H1 (cell line): ENCODE results near the gene YTHDC2. TPM values are rescaled to one million over a fixed set of nuclear protein-coding genes. Genes with fewer than 3 reads are reported as not detected.

Experiments
- CTCF ChIA-PET: fragments of 300-600 bp; sonication (Branson Sonifier 250); formaldehyde crosslinking; loops from one replicate; lab custom pipeline; 2021; ENCODE audit not compliant: partially characterized antibody; lab: Charles Lee
- POLR2A ChIA-PET: fragments of 300-600 bp; sonication (Branson Sonifier 250); formaldehyde crosslinking; loops from one replicate; lab custom pipeline; 2021; ENCODE audit warnings: inconsistent platforms; ENCODE audit not compliant: partially characterized antibody; lab: Charles Lee
- DNase-seq, 2 experiments: peaks; one replicate each; pipeline versions ENCODE4 v3.0.0 to v3.0.0-alpha.2; 2010 to 2022; ENCODE audit warnings: low spot score in 2 of 2, low read depth in 1 of 2, mixed read lengths in 1 of 2
- FAIRE-seq: peaks from 2 replicates; lab custom pipeline; 2011; peaks lifted over from hg19 to GRCh38; lab: Jason Lieb, UNC
- H2AFZ ChIP-seq: 2 replicates; pipeline ENCODE4 v1.8.1; 2012; ENCODE audit warnings: low read length, inconsistent platforms
- H2AK5ac ChIP-seq: 2 replicates; pipeline ENCODE4 v1.6.1; 2013; ENCODE audit warnings: low read depth, low read length
- H2BK120ac ChIP-seq: replicated peaks from 2 replicates; pipeline ENCODE3; 2013; ENCODE audit warnings: low read depth, low read length, inconsistent platforms
- H2BK12ac ChIP-seq: 2 replicates; pipeline ENCODE4 v1.6.1; 2013; ENCODE audit warnings: low read depth, low read length
- H2BK15ac ChIP-seq: 2 replicates; pipeline ENCODE4 v1.6.1; 2013; ENCODE audit warnings: low read length
- H2BK20ac ChIP-seq: 2 replicates; pipeline ENCODE4 v1.6.1; 2013; ENCODE audit warnings: low read length
- H2BK5ac ChIP-seq: 2 replicates; pipeline ENCODE4 v1.6.1; 2013; ENCODE audit warnings: low read depth, low read length
- H3K14ac ChIP-seq: 2 replicates; pipeline ENCODE4 v1.6.1; 2013; ENCODE audit warnings: inconsistent platforms; ENCODE audit not compliant: insufficient read length
- H3K18ac ChIP-seq: 2 replicates; pipeline ENCODE4 v1.6.1; 2013; ENCODE audit warnings: low read length; ENCODE audit errors: extremely low read depth
- H3K23ac ChIP-seq: 2 replicates; pipeline ENCODE4 v1.6.1; 2013; ENCODE audit warnings: inconsistent platforms; ENCODE audit not compliant: insufficient read length
- H3K23me2 ChIP-seq: 2 replicates; pipeline ENCODE4 v1.6.1; 2013; ENCODE audit warnings: low read depth, low read length
- H3K27ac ChIP-seq: 2 replicates; pipeline ENCODE4 v1.6.1; 2011; ENCODE audit warnings: low read depth, low read length, inconsistent platforms
- H3K27me3 ChIP-seq, 4 experiments: replicated peaks in 1 of 4; 1 replicate in 1 of 4; 2 replicates in 3 of 4; pipeline versions ENCODE4 v1.6.1 to v1.8.1; 2011 to 2013; ENCODE audit warnings: low read length in 3 of 4, mild to moderate bottlenecking in 3 of 4, inconsistent platforms in 2 of 4, mixed read lengths in 2 of 4, moderate library complexity in 1 of 4; ENCODE audit not compliant: control insufficient read depth in 3 of 4, insufficient read depth in 3 of 4; ENCODE audit errors: extremely low read depth in 1 of 4
- H3K36me3 ChIP-seq, 4 experiments: 2 replicates each; pipeline versions ENCODE4 v1.6.1 to v1.8.1; 2011 to 2013; ENCODE audit warnings: mild to moderate bottlenecking in 4 of 4, low read length in 3 of 4, moderate library complexity in 2 of 4, control low read depth in 1 of 4, inconsistent platforms in 1 of 4; ENCODE audit not compliant: insufficient read depth in 4 of 4, control insufficient read depth in 2 of 4
- H3K4ac ChIP-seq: replicated peaks from 2 replicates; pipeline ENCODE3; 2013; ENCODE audit warnings: low read length, low read depth, mixed read lengths, inconsistent platforms; ENCODE audit not compliant: insufficient read length
- H3K4me1 ChIP-seq, 4 experiments: replicated peaks in 1 of 4; 1 replicate in 1 of 4; 2 replicates in 3 of 4; pipeline versions ENCODE4 v1.6.1 to v1.8.1; 2011 to 2013; ENCODE audit warnings: low read length in 3 of 4, inconsistent platforms in 2 of 4, mixed read lengths in 1 of 4; ENCODE audit not compliant: insufficient read depth in 4 of 4, control insufficient read depth in 3 of 4
- H3K4me2 ChIP-seq, 2 experiments: 2 replicates each; pipeline versions ENCODE4 v1.6.1 to v1.8.1; 2011 to 2013; ENCODE audit warnings: low read depth in 2 of 2, low read length in 2 of 2, control low read depth in 1 of 2, inconsistent platforms in 1 of 2, mild to moderate bottlenecking in 1 of 2; ENCODE audit not compliant: insufficient read depth in 1 of 2
- H3K4me3 ChIP-seq, 4 experiments: fragments of 200-600, 300-600 bp in 1 of 4; sonication (generic), shearing (Covaris generic), sonication (Bioruptor Twin) in 1 of 4; 2 replicates each; pipeline versions ENCODE4 v1.5.1 to v1.8.1; 2011 to 2016; ENCODE audit warnings: low read length in 4 of 4, low read depth in 3 of 4, control low read depth in 2 of 4, inconsistent platforms in 2 of 4, mild to moderate bottlenecking in 2 of 4, mixed read lengths in 1 of 4, moderate library complexity in 1 of 4; ENCODE audit not compliant: insufficient read depth in 2 of 4; ENCODE audit errors: extremely low read depth in 1 of 4
- H3K56ac ChIP-seq: replicated peaks from 2 replicates; pipeline ENCODE3; 2013; ENCODE audit warnings: low read depth, mild to moderate bottlenecking, mixed read lengths, low read length, inconsistent platforms; ENCODE audit not compliant: insufficient read length
- H3K79me1 ChIP-seq: 2 replicates; pipeline ENCODE4 v1.6.1; 2013; ENCODE audit warnings: low read depth, low read length, control low read depth
- H3K79me2 ChIP-seq, 2 experiments: 2 replicates each; pipeline versions ENCODE4 v1.6.1 to v1.8.1; 2012 to 2013; ENCODE audit warnings: low read length in 2 of 2, mild to moderate bottlenecking in 2 of 2, inconsistent platforms in 1 of 2; ENCODE audit not compliant: insufficient read depth in 2 of 2, control insufficient read depth in 1 of 2
- H3K9ac ChIP-seq, 4 experiments: replicated peaks in 1 of 4; 1 replicate in 1 of 4; 2 replicates in 3 of 4; pipeline versions ENCODE4 v1.6.1 to v1.8.1; 2011 to 2013; ENCODE audit warnings: low read depth in 3 of 4, low read length in 3 of 4, control low read depth in 2 of 4, mild to moderate bottlenecking in 2 of 4, moderate library complexity in 2 of 4, inconsistent platforms in 1 of 4; ENCODE audit errors: extremely low read depth in 1 of 4
- H3K9me3 ChIP-seq, 2 experiments: 2 replicates each; pipeline versions ENCODE4 v1.6.1 to v1.8.1; 2012 to 2013; ENCODE audit warnings: mild to moderate bottlenecking in 2 of 2, moderate library complexity in 2 of 2, control low read depth in 1 of 2, inconsistent platforms in 1 of 2, low read depth in 1 of 2, low read length in 1 of 2, mixed read lengths in 1 of 2; ENCODE audit not compliant: insufficient read depth in 2 of 2
- H4K20me1 ChIP-seq, 2 experiments: replicated peaks in 1 of 2; 2 replicates each; pipeline versions ENCODE3 to v1.8.1; 2011 to 2013; ENCODE audit warnings: inconsistent platforms in 2 of 2, low read length in 2 of 2, mild to moderate bottlenecking in 1 of 2; ENCODE audit not compliant: insufficient read depth in 2 of 2, control insufficient read depth in 1 of 2
- H4K5ac ChIP-seq: 2 replicates; pipeline ENCODE4 v1.6.1; 2013; ENCODE audit warnings: low read length, low read depth, mixed read lengths, inconsistent platforms; ENCODE audit not compliant: insufficient read length
- H4K8ac ChIP-seq: 2 replicates; pipeline ENCODE4 v1.8.0; 2013; ENCODE audit warnings: mild to moderate bottlenecking, moderate library complexity, low read length, inconsistent platforms; ENCODE audit not compliant: insufficient read depth; ENCODE audit errors: extremely low read depth
- H4K91ac ChIP-seq: replicated peaks from 2 replicates; pipeline ENCODE3; 2013; ENCODE audit warnings: low read length, mixed read lengths, inconsistent platforms; ENCODE audit not compliant: insufficient read length
- BRCA1 ChIP-seq: IDR thresholded peaks from 2 replicates; pipeline ENCODE4 v1.6.1; 2012; ENCODE audit warnings: low read depth, low read length, improper control_type of control experiment
- CHD1 ChIP-seq: IDR thresholded peaks from 2 replicates; pipeline ENCODE4 v1.6.1; 2012; ENCODE audit warnings: low read depth, low read length, improper control_type of control experiment
- GABPA ChIP-seq: IDR thresholded peaks from 2 replicates; pipeline ENCODE4 v1.6.1; 2011; ENCODE audit warnings: mild to moderate bottlenecking, low read length, moderate library complexity, borderline replicate concordance; ENCODE audit not compliant: insufficient read depth
- HDAC6 ChIP-seq: IDR thresholded peaks from one replicate; pipeline ENCODE4 v1.7.1; 2012; ENCODE audit warnings: low read depth, mild to moderate bottlenecking, inconsistent platforms, low read length, moderate library complexity
- NRF1 ChIP-seq: IDR thresholded peaks from 2 replicates; pipeline ENCODE4 v1.6.1; 2011; ENCODE audit warnings: mild to moderate bottlenecking, low read depth, low read length, improper control_type of control experiment
- POLR2A ChIP-seq, 2 experiments: IDR thresholded peaks; 1 replicate in 1 of 2; 2 replicates in 1 of 2; pipeline ENCODE4 v1.6.1; 2011; ENCODE audit warnings: low read depth in 2 of 2, low read length in 2 of 2, mild to moderate bottlenecking in 2 of 2; ENCODE audit errors: control extremely low read depth in 1 of 2
- RFX5 ChIP-seq: IDR thresholded peaks from 2 replicates; pipeline ENCODE4 v1.6.1; 2011; ENCODE audit warnings: low read depth, low read length, improper control_type of control experiment, borderline replicate concordance
- SAP30 ChIP-seq: fragments of 300-600 bp; sonication (generic); IDR thresholded peaks from 2 replicates; pipeline ENCODE4 v1.7.1; 2012; ENCODE audit warnings: low read length, moderate library complexity, mild to moderate bottlenecking, inconsistent platforms; ENCODE audit not compliant: insufficient read depth, insufficient replicate concordance
- SIN3A ChIP-seq, 2 experiments: IDR thresholded peaks in 1 of 2; conservative IDR thresholded peaks in 1 of 2; 2 replicates each; pipeline ENCODE4 v1.6.1; 2011 to 2012; ENCODE audit warnings: low read length in 2 of 2, improper control_type of control experiment in 1 of 2, low read depth in 1 of 2, mild to moderate bottlenecking in 1 of 2
- TBP ChIP-seq: IDR thresholded peaks from 2 replicates; pipeline ENCODE4 v1.6.1; 2011; ENCODE audit warnings: low read depth, low read length, improper control_type of control experiment
- WGBS, 2 experiments: shearing (Covaris generic) in 1 of 2; methylation state at CpG; one replicate each; pipeline versions ENCODE4 v1.1.6 to v1.1.7; 2013 to 2015; ENCODE audit warnings: low lambda C conversion rate in 2 of 2, mixed read lengths in 2 of 2, inconsistent platforms in 1 of 2, low coverage in 1 of 2, missing lambda C conversion rate in 1 of 2; ENCODE audit not compliant: insufficient replicate concordance in 2 of 2, insufficient coverage in 1 of 2, insufficient read length in 1 of 2; ENCODE audit errors: extremely low coverage in 1 of 2, missing lambda C conversion rate in 1 of 2; 5-methylcytosine and 5-hydroxymethylcytosine counted together
- polyA plus RNA-seq, 7 experiments: library from polyadenylated mRNA; depleted of rRNA in 3 of 7; stranded (reverse) in 5 of 7; unstranded in 2 of 7; fragments of >200 nt in 5 of 7; fragments of 200-250 nt in 2 of 7; gene quantifications; 1 replicate in 5 of 7; 2 replicates in 1 of 7; 4 replicates in 1 of 7; pipeline versions ENCODE4 v1.2.1 to v1.2.3, GENCODE V29; 2011 to 2013; ENCODE audit warnings: missing spikeins in 2 of 7, mixed read lengths in 2 of 7
- total RNA-seq: library from RNA; stranded (reverse); fragmentation: NEBNext Ultra II Directional; extraction: Animal tissue kit (Norgen Biotek cat#: 25700); gene quantifications from 2 replicates; pipeline ENCODE4 v1.2.1, GENCODE V29; 2021
- TF ChIP-seq, protein P1 (sequence below): IDR thresholded peaks from 2 replicates; pipeline ENCODE4 v1.6.1; 2011; ENCODE audit warnings: low read depth, mild to moderate bottlenecking, low read length; ENCODE audit not compliant: insufficient read depth
- TF ChIP-seq, protein P2 (sequence below): IDR thresholded peaks from 2 replicates; pipeline ENCODE4 v1.6.1; 2012; ENCODE audit warnings: low read length, inconsistent platforms

YTHDC2 gene
- total and polyA plus RNA-seq, 2 of the 8 experiments (the other 6 are each of a cell fraction or from before 2014, with no cell fraction given): 4.3 to 20.1 TPM

DNA sequence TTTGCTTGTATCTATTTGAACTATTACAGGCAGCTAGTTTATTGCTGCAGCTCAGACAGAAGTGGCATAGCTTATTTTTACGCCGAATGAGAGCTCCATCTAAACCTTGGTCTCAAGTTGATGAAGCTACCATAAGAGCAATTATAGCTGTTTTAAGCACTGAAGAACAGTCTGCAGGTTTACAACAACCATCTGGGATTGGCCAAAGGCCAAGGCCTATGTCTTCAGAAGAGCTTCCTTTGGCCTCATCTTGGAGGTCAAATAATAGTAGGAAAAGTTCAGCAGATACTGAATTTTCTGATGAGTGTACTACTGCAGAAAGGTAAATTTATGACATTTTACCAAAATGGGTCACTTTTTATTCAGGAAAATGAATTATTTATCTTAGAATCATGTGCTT is 67.9 kb downstream of the YTHDC2 start:
- H2BK20ac ChIP-seq: no peak overlapping the region
- H3K23ac ChIP-seq: no peak overlapping the region
- no peak overlapping the region for H3K18ac ChIP-seq
- H3K27me3 ChIP-seq: no peaks in the 10 kb centered on the region
- no peak overlapping the region for H3K56ac ChIP-seq
- peaks cover 0 to 8% (median 1%) of the 10 kb centered on the region in 4 experiments; a peak in 2 of 8 replicates for H3K36me3 ChIP-seq
- peaks cover 0 to 2% of the 10 kb centered on the region in 2 experiments for H4K20me1 ChIP-seq
- POLR2A ChIA-PET: interaction anchor here (0.6 to 1.0 kb wide), 2 partner anchors 17 to 1302 kb away, joined by 3 to 4 read pairs; no protein-coding TSS in a partner anchor
- no peak overlapping the region for H3K27ac ChIP-seq
- H4K91ac ChIP-seq: no peak overlapping the region
- no peak overlapping the region for H3K4ac ChIP-seq
- no peak overlapping the region for H2AK5ac ChIP-seq
- DNase-seq (no peak), FAIRE-seq (no peak)
- no peak overlapping the region for H4K5ac ChIP-seq
- CTCF ChIA-PET: interaction anchor here (1.0 to 1.2 kb wide), 2 partner anchors 25 to 214 kb away, joined by 3 read pairs; no protein-coding TSS in a partner anchor
- H3K14ac ChIP-seq: no peak overlapping the region
- no peak overlapping the region for H2BK12ac ChIP-seq
- no peak overlapping the region for H4K8ac ChIP-seq
- no peak overlapping the region for H3K4me2 ChIP-seq
- no peak overlapping the region for H3K9ac ChIP-seq
- H2BK15ac ChIP-seq: no peak overlapping the region
- no peak overlapping the region for H2AFZ ChIP-seq
- H3K23me2 ChIP-seq: no peaks in the 10 kb centered on the region
- H2BK120ac ChIP-seq: no peak overlapping the region
- H3K9me3 ChIP-seq: no peaks in the 10 kb centered on the region
- H3K4me1 ChIP-seq: no peaks in the 10 kb centered on the region
- no peaks in the 10 kb centered on the region for H3K79me2 ChIP-seq
- no peaks in the 10 kb centered on the region for H3K79me1 ChIP-seq
- no peak overlapping the region for H3K4me3 ChIP-seq
- H2BK5ac ChIP-seq: no peak overlapping the region
- WGBS, 2 experiments: 96% methylated on average over 2 of the region's 2 CpGs; no CpG with 5 or more reads in 1 of the 2 experiments
- TF ChIP-seq SAP30 (no peak), NRF1 (no peak), SIN3A (conservative IDR thresholded peaks at IDR 0.05 in 1 of 2, IDR thresholded peaks at IDR 0.05 in 1 of 2; ENCODE audit: low read depth in 1 of 2, low read length in 2 of 2) (no peak), RFX5 (no peak), GABPA (no peak), TBP (no peak), CHD1 (no peak), POLR2A (IDR thresholded peaks at IDR 0.05; ENCODE audit: control extremely low read depth in 1 of 2, low read depth in 2 of 2, low read length in 2 of 2) (no peak), BRCA1 (no peak), HDAC6 (no peak)
- TF ChIP-seq, protein P1, sequence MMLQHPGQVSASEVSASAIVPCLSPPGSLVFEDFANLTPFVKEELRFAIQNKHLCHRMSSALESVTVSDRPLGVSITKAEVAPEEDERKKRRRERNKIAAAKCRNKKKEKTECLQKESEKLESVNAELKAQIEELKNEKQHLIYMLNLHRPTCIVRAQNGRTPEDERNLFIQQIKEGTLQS: no peak
- TF ChIP-seq, protein P2, sequence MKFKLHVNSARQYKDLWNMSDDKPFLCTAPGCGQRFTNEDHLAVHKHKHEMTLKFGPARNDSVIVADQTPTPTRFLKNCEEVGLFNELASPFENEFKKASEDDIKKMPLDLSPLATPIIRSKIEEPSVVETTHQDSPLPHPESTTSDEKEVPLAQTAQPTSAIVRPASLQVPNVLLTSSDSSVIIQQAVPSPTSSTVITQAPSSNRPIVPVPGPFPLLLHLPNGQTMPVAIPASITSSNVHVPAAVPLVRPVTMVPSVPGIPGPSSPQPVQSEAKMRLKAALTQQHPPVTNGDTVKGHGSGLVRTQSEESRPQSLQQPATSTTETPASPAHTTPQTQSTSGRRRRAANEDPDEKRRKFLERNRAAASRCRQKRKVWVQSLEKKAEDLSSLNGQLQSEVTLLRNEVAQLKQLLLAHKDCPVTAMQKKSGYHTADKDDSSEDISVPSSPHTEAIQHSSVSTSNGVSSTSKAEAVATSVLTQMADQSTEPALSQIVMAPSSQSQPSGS: no peak
